Activated T-cell treated with anti-CD3 and anti-CD28 coated beads, Interleukin-2, amount 50 U/mL, for 24 hours (primary cell): ENCODE results near the gene ZNF275.
"Not testable (repeated sequence)": the region's sequence is repeated elsewhere in the genome, so short reads cannot be mapped to it uniquely, and the experiment has no call there.

Source experiments
- DNase-seq: peaks from one replicate; pipeline ENCODE4 v3.0.0-alpha.2; 2020
- H3K27ac Mint-ChIP-seq: 2 replicates; pipeline ENCODE4 v1.8.0; 2020; ENCODE audit warnings: mild to moderate bottlenecking, mixed read lengths
- H3K27me3 Mint-ChIP-seq: 2 replicates; pipeline ENCODE4 v1.8.0; 2020; ENCODE audit warnings: mixed read lengths
- H3K36me3 Mint-ChIP-seq: 2 replicates; pipeline ENCODE4 v1.8.0; 2020; ENCODE audit warnings: low read depth, mixed read lengths
- H3K4me1 Mint-ChIP-seq: 2 replicates; pipeline ENCODE4 v1.8.0; 2020; ENCODE audit warnings: low read depth, mixed read lengths
- H3K4me3 Mint-ChIP-seq: 2 replicates; pipeline ENCODE4 v1.8.0; 2020; ENCODE audit warnings: mild to moderate bottlenecking, moderate library complexity, mixed read lengths
- H3K9me3 Mint-ChIP-seq: 2 replicates; pipeline ENCODE4 v1.8.0; 2020; ENCODE audit warnings: mixed read lengths

The ZNF275 gene

DNA sequence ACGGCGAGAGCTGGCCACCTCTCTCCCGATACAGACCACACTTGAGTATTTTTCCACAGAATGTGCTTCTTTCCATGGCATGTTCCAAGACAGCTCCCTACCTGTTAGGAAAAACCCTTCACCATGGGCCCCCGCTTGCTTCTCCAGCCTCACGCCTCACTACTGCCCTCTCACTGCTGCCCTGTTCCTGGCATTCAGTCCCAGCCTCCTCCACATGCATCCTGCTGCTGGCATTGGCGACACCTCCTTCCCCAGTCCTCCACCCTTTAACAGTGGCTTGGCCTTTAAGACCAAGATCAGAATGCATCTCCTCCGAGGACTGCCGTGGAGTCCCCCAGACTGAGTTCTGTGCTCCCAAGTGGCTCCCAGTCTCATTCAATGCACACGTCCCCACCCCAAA is 23.1 kb upstream of the ZNF275 start:
- H3K4me3 Mint-ChIP-seq = no peak overlapping the region
- H3K4me1 Mint-ChIP-seq = no peaks in the 10 kb centered on the region
- no peaks in the 10 kb centered on the region for H3K9me3 Mint-ChIP-seq
- no peaks in the 10 kb centered on the region for H3K36me3 Mint-ChIP-seq
- no peak for DNase-seq
- no peak overlapping the region for H3K27ac Mint-ChIP-seq
- peaks cover 23% of the 10 kb centered on the region for H3K27me3 Mint-ChIP-seq

DNA sequence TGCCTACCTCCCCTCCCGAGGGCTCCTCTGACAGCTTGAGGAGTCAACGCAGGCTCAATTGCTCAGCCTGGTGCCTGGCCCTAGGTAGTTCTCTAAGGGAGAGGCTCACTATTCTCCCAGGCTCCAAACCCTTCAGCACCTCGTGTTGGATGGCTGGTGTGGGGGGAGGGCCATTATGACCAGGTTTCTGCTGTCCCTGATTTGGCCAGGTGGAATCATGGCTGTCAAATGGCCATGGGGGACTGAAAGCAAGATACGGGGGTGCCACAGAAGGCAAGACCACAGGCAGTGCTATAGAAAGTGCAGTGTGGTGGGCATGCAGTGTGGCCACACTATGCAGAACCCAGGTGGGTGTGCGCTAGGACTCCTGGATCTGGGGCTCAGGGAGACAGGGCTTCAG is 21.9 kb upstream of the ZNF275 start:
- Mint-ChIP-seq H3K27me3 (peaks cover 20% of the 10 kb centered on the region), H3K27ac (no peak overlapping the region), H3K4me3 (no peak overlapping the region), H3K36me3 (no peaks in the 10 kb centered on the region), H3K9me3 (no peaks in the 10 kb centered on the region), H3K4me1 (no peaks in the 10 kb centered on the region)
- no peak for DNase-seq

DNA sequence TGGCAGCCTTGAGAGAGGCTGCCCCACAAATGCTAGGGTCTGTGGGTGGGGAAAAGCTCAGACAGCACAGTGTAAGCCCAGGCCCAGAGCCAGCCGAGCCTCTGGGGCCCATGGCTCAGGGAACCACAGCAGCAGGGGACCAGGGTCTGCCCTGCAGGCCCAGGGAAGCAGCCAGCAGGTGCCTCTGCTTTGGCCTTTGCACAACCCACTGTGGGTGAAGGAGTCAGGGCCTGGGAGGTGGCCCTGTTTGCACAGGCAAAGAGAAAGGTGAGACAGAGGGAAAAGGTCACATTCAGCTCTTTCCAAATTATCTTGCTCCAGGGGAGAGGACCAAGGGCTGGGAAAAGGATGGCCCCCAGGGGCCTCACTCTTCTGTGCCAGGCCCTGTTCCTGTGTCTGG is 21.1 kb upstream of the ZNF275 start:
- no peak overlapping the region for H3K27ac Mint-ChIP-seq
- H3K4me1 Mint-ChIP-seq = no peaks in the 10 kb centered on the region

DNA sequence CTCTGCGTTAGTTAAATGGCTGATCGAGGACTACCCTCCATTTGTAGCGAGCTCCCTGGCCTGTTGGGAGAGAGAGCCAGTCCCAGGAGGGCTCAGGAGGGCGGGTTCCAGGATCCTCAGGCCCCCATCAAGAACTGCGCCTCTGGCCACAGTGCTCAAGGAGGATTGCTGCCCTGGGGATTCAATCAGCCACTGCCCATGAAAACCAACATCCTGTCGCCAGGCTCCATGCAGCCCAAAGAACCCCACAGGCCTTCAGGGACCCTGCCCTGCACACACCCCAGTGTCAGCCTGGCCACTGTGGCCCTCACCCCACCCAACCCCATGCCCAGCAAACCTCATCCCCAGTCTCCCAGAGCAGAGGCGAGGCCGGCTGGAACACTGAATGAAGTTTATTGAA is 16.6 kb upstream of the ZNF275 start:
- H3K27me3 Mint-ChIP-seq = peaks cover 11% of the 10 kb centered on the region
- H3K9me3 Mint-ChIP-seq = no peaks in the 10 kb centered on the region
- H3K36me3 Mint-ChIP-seq = no peaks in the 10 kb centered on the region
- no peaks in the 10 kb centered on the region for H3K4me1 Mint-ChIP-seq
- no peak overlapping the region for H3K4me3 Mint-ChIP-seq
- H3K27ac Mint-ChIP-seq = no peak overlapping the region
- DNase-seq = no peak

More for the DNA sequence above, 21.1 kb upstream of the ZNF275 start:
- Mint-ChIP-seq H3K27me3 (peaks cover 15% of the 10 kb centered on the region), H3K4me3 (no peak overlapping the region), H3K9me3 (no peaks in the 10 kb centered on the region), H3K36me3 (no peaks in the 10 kb centered on the region)
- no peak for DNase-seq

DNA sequence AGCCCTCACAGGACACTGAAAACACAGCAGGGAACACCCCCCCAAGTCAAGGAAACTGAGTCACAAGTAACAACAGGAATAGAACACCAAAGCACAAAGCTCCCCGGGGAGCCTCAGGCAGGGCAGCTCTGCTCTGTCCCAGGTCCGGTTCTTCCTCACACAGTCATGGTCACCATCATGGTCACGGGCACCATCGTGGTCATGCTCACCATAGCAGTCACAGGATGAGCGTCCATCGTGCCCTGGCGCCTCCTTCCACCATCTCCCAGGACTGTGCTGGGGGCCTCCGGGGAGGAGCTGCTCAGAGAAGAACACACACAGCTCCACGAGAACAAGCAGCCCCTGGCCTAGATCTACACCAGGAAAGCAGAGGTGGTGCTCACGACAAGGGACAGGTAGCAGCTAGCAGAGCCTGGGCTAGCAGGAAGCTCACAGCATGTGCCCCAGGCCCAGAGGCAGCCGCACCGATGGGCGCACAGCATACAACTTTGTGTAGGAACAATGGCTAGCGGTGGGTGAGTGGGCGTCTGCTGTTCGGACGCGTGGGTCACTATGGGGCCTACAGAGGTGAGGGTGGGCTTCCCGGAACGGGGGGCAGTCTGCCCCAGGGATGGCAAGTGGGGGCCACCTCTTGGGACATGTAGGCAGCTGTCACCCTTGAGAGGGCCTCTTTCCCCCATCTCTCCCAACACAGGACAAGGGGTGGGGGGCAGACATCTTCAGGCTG is 15.8 kb upstream of the ZNF275 start:
- no peak overlapping the region for H3K27ac Mint-ChIP-seq
- DNase-seq = no peak
- H3K27me3 Mint-ChIP-seq = peaks cover 11% of the 10 kb centered on the region
- no peaks in the 10 kb centered on the region for H3K9me3 Mint-ChIP-seq
- H3K4me1 Mint-ChIP-seq = no peaks in the 10 kb centered on the region
- H3K4me3 Mint-ChIP-seq = no peak overlapping the region
- no peaks in the 10 kb centered on the region for H3K36me3 Mint-ChIP-seq

DNA sequence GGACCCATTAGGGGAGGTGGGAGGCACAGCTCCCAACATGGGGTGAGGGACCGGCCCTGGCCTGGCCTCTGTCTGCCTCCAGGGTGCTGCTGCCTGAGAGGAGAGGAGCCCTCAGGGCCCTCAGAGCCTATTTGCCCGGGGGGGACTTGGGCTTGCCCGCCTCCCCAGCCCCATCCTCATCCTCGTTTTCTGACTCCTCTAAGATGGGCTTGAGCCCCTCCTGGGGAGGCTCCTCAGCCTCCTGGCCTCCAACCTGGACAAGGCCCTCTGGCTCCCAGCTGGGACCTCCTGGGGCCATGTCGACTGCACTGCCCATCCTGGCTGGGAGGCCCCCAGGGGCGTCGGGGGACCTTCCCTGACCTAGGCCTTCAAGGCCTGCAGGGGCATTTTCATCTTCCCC is 15.1 kb upstream of the ZNF275 start:
- Mint-ChIP-seq H3K27ac (no peak overlapping the region), H3K9me3 (no peaks in the 10 kb centered on the region), H3K36me3 (no peaks in the 10 kb centered on the region), H3K4me1 (peaks cover 2% of the 10 kb centered on the region), H3K4me3 (no peak overlapping the region), H3K27me3 (peaks cover 11% of the 10 kb centered on the region)
- no peak for DNase-seq

DNA sequence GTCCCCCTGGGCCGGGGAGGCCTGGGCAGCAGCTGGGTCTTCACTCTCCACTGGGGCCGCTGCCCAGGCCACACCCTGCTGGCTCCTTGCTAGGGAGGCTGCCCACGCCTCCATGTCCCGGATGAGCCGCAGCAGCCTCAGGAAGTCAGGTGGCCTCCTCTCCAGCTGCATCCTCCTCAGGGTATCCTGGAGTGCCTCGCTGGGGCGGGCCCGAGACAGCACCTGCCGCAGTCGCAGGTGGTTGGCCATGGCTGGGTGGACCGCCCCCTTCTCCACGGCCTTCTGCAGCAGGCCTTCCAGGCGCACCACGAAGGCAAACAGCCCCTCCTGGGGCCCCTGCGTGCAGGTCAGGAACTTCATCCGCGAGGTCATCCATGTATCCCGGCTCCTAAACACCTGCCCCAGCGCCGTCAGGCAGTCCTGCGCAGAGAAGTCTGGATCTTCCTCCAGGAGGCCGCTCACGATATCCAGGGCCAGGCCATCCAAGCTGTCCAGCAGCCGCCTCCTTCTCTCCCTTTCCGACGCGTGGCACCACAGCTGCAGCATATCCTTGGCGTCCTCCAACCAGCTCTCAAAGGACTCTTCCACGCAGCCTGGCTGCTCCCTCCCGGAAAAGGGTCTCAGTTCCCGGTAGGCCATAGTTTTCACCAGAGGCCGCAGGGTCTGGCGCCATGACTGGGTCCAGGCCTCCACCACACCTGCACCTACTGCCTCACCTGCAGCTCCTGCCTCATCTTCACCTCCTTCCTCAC is 14.5 kb upstream of the ZNF275 start:
- Mint-ChIP-seq H3K27me3 (peaks cover 14% of the 10 kb centered on the region), H3K4me3 (no peak overlapping the region), H3K27ac (no peak overlapping the region), H3K36me3 (no peaks in the 10 kb centered on the region), H3K9me3 (no peaks in the 10 kb centered on the region), H3K4me1 (peaks cover 6% of the 10 kb centered on the region)
- DNase-seq = no peak

DNA sequence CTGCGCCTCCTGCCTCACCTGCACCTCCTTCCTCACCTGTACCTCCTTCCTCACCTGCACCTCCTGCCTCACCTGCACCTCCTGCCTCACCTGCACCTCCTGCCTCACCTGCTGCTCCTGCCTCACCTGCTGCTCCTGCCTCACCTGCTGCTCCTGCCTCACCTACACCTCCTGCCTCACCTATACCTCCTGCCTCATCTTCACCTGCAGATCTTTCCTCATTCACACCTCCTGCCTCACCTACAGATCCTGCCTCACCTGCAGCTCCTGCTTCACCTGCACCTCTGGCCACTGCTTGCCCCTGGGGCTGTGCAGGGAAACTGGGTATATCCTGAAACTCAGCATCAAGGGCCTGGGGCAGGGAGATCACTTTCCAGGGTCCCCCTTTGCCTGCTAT is 13.9 kb upstream of the ZNF275 start:
- not testable (repeated sequence) for H3K27ac Mint-ChIP-seq, H3K4me3 Mint-ChIP-seq, DNase-seq, H3K9me3 Mint-ChIP-seq, H3K36me3 Mint-ChIP-seq, H3K4me1 Mint-ChIP-seq
- peaks cover 20% of the 10 kb centered on the region for H3K27me3 Mint-ChIP-seq

DNA sequence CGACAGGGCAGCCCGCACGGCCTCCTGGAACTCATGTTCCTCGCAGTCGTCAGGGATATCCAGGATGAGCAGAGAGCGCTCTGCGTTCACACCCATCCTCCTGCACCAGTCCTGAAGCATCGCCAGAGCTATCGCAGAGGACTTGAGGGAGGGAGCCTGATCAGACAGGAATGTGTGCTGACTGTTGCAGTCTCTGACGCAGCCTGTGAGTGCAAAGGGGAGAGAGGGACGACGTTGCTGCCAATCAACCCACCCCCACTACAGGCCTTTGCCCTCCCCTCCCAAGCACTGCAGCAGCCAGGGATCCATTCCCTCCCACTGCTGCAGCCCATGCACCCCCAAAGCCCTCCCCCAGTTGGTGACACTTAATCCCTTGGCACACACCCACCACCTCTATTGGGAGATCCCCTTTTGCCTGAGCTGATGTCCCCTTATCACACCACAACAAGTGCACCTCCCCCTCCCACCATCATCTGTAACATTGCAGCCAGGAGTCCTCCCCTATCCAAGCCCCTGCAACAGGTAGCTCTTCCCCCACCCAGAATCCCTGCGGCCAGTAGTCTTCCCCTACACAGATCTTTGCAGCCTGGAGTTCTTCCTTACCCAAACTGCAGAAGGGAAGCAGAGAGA is 13.3 kb upstream of the ZNF275 start:
- no peaks in the 10 kb centered on the region for H3K9me3 Mint-ChIP-seq
- DNase-seq = no peak
- no peak overlapping the region for H3K4me3 Mint-ChIP-seq
- peaks cover 21% of the 10 kb centered on the region for H3K27me3 Mint-ChIP-seq
- H3K36me3 Mint-ChIP-seq = no peaks in the 10 kb centered on the region
- no peak overlapping the region for H3K27ac Mint-ChIP-seq
- peaks cover 8% of the 10 kb centered on the region for H3K4me1 Mint-ChIP-seq

DNA sequence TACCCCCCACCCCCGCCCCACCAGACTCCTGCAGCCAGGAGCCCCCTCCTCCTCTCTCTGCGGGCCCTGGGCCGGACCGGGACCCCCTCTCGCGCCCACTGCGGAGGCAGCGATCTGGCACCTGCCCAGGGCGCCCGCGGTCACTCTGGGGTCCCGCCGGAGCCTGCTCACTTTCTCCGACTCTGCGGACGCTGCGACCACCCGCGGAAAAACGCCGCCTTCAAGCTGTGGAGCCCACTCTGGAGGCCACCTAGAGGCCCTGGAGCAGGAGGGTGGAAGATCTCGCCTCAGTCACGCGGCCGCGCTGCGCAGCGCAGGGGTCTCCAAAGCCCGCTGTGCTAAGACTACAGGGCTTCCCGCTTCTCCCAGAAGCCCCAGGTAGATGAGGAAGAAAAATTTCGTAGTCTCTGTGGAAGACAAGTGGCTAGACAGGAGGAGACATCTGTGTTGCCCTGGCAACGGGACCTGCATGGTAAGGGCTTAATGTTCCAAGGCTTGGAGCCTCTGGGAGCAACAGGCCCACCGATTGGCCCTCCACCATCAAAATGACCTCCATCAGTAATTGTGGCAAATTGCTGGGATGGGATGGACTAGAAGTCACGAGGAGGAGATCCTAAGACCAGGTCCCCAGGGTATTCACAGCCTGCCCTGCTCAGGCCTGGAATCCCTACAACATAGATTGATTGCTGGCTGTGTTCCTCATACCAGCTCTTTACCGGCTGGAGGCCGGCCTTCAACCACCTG is 12.4 kb upstream of the ZNF275 start, which contains the start of gene PNMA6F:
Gene PNMA6F, minus strand, starts transcription at position 387 of the 744 bp plus-strand sequence. CDS start 1,093 bp downstream, outside the sequence.
- Mint-ChIP-seq H3K4me1 (peaks cover 8% of the 10 kb centered on the region), H3K36me3 (no peaks in the 10 kb centered on the region), H3K4me3 (no peak within 1 kb of the TSS), H3K27me3 (peaks cover 26% of the 10 kb centered on the region), H3K9me3 (no peaks in the 10 kb centered on the region), H3K27ac (no peak within 1 kb of the TSS)
- no peak for DNase-seq

DNA sequence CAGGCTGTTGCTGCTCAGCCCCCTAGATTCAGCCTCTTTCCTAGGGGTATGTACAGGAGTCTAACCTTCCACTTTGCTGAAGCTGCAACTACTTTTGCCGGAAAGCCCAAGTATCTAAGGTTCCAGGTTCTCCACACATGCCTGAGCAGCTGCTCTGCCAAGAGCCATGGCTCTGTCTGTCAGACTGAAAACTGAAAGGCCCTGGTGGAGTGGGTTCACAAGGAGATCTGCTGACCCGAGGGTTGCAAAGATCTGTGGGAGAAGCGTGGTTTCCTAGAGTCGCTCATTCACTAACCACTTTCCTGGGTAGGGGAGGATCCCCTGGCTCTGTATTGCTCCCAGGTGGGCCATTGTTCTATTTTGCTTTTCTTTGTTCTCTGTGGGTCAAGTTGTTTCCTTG is 6.4 kb upstream of the ZNF275 start:
- no peaks in the 10 kb centered on the region for H3K36me3 Mint-ChIP-seq
- no peaks in the 10 kb centered on the region for H3K9me3 Mint-ChIP-seq
- H3K27ac Mint-ChIP-seq = no peak overlapping the region
- H3K27me3 Mint-ChIP-seq = peaks cover 54% of the 10 kb centered on the region
- no peak for DNase-seq
- H3K4me3 Mint-ChIP-seq = no peak overlapping the region
- peaks cover 8% of the 10 kb centered on the region for H3K4me1 Mint-ChIP-seq

DNA sequence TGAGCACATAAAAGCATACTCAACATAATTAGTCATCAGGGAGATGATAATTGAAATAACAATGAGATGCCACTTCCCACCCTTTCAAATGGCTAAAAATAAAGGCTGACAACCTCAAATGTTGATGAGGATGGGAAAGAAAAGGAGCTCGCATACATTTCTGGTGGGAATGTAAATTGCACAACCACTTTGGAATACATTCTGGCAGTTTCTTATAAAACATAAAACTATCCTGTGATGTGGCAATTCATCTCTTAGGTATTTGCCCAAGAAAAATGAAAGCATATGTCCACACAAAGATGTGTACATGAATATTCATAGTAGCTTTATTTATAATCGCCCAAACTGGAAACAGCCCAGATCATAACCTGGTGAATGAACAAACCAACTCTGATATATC is 687 bp upstream of the ZNF275 start:
- no peak overlapping the region for H3K27ac Mint-ChIP-seq
- H3K4me3 Mint-ChIP-seq = peak overlapping the region; percentile 78
- H3K9me3 Mint-ChIP-seq = no peaks in the 10 kb centered on the region
- DNase-seq = no peak
- peaks cover 34% of the 10 kb centered on the region for H3K27me3 Mint-ChIP-seq
- H3K36me3 Mint-ChIP-seq = peaks cover 22% of the 10 kb centered on the region
- H3K4me1 Mint-ChIP-seq = peaks cover 39% of the 10 kb centered on the region

DNA sequence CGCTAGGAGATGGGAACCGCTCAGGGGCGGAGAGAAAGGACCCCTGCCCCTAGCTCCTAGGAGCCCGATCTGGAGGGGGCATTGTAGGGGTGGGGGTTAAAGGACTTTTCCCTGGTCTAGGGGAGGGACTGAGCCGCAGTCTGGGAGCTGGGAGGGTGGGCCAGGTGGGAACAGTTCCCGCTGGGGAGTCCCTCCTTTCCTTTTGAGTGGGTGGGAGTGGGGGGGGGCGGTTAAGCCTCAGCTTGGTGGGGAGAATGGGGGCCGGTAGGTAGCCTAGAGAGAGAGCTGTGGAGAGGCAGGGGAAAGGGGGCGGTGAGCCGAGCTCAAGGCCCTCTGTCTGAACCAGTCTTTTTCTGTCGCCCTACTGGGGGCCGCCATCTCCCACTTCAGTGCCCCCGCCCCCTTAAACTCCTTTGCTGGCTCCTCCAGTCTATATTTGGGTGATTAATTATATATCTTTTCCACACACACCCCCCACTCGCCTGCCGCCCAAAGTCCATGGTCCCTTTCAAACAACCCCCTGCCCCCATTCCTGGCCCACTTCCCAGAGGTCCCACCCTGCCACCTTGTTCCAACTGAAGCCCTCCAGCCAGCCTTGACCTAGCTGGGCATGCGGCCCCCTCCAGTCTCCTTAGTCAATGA is 822 bp downstream of the ZNF275 start:
- Mint-ChIP-seq H3K4me1 (peaks cover 48% of the 10 kb centered on the region), H3K27me3 (peaks cover 26% of the 10 kb centered on the region), H3K9me3 (no peaks in the 10 kb centered on the region), H3K27ac (peak overlapping the region; percentile 86), H3K4me3 (peak overlapping the region; percentile 82), H3K36me3 (peaks cover 36% of the 10 kb centered on the region)
- DNase-seq = no peak
